NCI-H187 treated with DMSO at 0.1 percent for 48 hours (cell line): Measurements from ENCODE around the gene VPS39.

Experiments used
- DNase-seq: peaks from one replicate; lab custom pipeline; 2025; lab: John Stamatoyannopoulos, UW

The VPS39 gene

GRCh38 chr15:42198516-42198915 lies 9.6 kb downstream of the VPS39 start:
- DNase-seq = no peak

DNA sequence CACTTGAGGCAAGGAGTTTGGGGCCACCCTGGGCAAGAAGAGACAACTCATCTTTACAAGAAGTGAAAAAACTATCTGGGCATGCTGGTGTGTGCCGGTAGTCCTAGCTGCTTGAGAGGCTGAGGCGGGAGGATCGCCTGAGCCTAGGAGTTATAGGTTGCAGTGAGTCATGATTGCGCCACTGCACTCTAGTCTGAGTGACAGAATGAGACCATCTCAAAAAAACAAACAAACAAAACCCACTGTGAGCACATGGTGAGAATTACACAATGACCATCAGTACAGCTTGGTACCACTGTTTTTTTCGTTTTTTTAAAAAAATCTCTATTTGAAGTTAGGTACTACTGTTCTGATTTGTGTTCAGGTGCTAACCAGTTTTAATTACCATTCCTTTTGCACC lies 13.6 kb downstream of the VPS39 start:
- no peak for DNase-seq

- no peak for DNase-seq
These were observed 14.7 kb downstream of the VPS39 start for GRCh38 chr15:42193383-42193782.

DNA sequence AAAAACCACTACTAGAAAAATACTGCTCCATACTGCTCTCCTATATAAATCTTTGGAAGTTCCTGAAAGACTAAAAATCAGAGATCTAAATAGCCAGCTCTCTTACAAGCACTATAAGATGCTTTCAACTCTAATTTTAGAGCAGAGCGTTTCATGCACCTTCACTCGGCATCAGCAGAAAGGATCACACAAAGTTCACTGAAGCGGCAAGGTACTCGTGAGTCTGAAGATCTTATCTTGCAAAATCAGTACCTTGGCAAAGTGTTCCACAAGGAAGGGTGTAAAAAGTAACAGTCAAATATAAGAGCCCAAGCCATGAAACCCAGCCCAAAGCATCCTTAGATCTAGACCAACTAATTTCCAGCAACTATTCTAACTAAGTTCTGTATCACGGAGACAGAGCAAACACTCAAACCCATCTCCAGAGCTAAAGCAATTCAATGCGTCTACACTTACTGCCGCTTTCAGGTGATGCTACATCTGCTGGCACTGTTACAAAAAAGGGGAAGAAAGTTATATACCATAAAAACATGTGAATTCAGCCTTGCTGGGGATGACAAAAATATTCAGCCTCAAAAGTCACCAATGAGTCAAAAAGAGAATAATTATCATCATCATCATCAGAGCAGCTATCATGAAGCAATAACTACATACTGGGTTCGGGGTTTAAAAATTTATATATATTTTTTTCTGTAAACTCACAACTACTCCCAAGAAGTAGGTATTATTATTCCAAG lies 16.3 kb downstream of the VPS39 start:
- no peak for DNase-seq

DNA sequence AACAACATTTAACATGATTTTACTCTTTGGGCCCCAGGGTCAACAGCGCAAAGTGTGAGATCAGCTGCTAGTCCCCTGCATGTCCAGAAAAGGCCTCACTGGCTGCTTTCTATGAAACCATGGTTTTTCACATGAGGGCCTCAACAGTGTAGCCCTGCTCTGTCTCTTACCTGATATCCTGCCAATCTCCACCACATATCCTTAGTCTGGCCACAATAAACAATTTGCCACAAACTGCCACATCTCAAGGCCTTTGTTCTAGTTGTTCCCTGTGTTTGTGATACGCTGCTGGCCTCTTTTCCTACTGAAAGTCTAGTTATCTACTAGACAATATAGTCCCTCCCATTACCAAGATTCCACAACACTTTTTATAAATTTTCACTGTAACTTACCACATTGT lies 17.7 kb downstream of the VPS39 start:
- DNase-seq = no peak

DNA sequence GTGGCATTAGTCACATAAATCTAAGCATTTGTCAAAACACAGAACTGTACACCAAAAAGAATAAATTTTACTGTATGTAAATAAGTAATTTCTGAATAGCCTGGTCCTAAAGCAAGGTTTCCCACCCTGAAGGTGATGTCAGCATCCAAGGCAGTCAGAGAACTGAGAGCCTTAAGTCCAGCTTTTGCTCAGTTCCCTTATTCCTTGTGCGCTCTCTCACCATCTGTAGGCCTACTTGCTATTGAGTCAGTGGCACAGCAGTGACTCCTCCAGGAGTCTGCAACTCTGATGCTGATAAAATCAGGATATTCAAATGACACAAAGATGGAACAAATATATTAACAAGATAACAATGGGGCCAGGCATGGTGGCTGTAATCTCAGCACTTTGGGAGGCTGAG lies 22.3 kb downstream of the VPS39 start:
- no peak for DNase-seq

- DNase-seq = no peak
These were observed 23.4 kb downstream of the VPS39 start for GRCh38 chr15:42184736-42185135.

- DNase-seq = no peak
These were observed 23.8 kb downstream of the VPS39 start for GRCh38 chr15:42184296-42184695.

GRCh38 chr15:42182961-42183360 lies 25.1 kb downstream of the VPS39 start:
- DNase-seq = no peak

GRCh38 chr15:42182328-42182886 lies 25.7 kb downstream of the VPS39 start:
- DNase-seq = no peak

DNA sequence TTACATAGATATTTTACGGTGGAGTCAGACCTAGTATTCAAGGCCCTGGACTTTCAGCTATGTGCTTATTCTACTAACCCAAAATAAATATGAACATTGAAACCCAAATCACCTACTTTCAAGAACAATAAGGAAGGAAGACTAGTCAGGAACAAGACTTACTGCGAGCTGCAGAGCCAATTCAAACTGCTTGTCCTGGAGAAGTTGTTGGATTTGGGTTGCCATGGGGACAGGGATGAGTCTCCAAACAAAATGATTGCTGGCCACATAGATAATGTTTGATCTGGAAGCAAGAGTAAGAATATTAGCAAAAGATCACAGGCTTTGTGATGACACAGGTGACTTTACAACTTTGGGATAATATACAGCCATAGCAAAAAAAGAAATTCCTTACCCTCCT lies 30.0 kb downstream of the VPS39 start:
- DNase-seq = no peak

GRCh38 chr15:42175671-42176070 lies 32.4 kb downstream of the VPS39 start:
- no peak for DNase-seq

GRCh38 chr15:42172475-42172874 lies 35.6 kb downstream of the VPS39 start:
- DNase-seq = no peak

DNA sequence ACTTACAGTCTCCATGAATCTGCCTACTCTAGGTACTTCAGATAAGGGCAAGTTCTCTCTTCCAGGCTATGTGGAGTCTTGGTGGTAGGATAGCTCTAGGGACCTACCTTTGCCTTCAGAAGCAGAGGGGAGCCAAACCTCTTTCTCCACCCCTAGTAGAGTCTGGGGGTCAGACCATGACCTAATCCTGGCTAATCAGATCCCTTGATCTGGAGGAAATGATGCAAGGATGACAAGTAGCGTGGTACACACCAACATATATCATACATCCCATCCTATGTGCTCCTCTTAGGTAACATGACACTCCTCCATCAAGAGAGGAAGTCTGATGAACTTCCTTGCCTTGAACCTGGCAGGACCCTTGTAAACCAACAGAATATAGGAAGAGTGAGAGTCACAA lies 36.3 kb downstream of the VPS39 start:
- no peak for DNase-seq

DNA sequence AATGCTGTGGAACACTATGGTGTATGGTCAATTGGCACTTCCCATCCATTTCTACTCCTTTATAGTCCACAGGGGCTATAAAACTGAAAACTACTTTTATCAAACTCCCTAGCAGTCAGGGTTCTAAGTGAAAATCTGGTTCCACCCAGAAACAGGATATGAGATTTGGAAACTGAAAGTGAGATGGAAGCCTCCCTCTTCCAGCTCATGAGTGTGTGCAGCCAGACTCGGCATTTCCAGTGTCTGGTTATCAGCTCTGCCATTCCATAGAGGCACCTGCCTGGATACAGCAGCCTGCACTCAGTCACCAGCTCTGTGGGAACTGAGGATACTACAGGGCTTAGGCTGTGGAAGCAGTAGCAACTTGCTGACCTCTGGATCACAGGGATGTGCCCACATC lies 37.0 kb downstream of the VPS39 start:
- no peak for DNase-seq

GRCh38 chr15:42166225-42166940 lies 41.7 kb downstream of the VPS39 start:
- no peak for DNase-seq

- no peak for DNase-seq
These were observed 43.0 kb downstream of the VPS39 start for GRCh38 chr15:42165106-42165505.

GRCh38 chr15:42163947-42164550 lies 44.1 kb downstream of the VPS39 start:
- DNase-seq = no peak

- DNase-seq = no peak
These were observed 44.8 kb downstream of the VPS39 start for GRCh38 chr15:42163291-42163690.

GRCh38 chr15:42160136-42160535 lies 48.0 kb downstream of the VPS39 start:
- no peak for DNase-seq

DNA sequence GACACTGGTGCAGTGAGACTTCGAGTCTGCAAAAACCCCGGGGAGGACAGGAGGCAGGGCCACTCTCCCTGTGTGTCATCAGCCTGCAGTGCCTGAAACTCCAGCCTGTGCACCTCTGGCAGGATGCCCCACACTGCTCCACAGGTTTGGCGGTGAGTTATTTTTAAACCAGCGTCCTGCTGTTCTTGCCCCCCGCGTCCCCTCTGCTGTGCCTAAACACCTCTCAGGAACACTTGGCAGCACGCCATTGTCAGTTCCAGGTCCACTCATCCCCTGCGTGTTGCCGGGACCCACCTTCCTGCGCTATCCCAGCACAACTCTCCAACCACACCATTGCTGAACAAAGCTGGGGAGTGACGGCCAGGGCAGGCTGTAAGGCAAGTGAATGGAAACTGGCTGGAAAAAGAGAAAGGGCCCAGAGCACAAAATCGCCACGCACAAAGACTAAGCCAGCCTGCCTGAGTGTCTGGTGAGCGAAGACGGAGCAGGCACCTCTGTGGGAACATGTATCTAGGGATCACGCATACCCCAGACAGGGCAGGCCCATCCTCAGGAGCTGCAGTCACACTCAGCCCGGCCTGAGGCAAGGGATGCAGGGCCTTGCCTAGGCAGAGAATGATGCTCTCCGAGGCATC lies 48.6 kb downstream of the VPS39 start:
- no peak for DNase-seq

DNA sequence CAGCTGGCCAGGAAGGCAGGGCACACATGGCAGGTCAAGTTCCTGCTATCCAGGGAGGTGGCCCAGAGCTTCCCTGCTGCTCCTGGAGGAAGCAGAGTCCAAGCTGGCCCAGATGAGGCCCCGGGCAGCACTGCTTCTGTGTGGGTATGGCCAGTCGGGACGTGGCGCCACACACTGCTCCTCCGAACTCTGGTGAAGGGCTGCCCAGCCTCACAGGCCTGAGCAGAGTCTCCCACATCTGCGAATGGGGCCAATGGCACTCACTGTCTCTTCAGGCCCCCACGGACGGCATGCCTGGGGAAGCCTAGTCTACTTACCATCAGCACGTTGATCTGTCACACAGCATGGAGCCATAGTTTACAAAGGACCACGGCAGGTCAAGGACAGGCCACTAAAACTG lies 49.2 kb downstream of the VPS39 start:
- DNase-seq = no peak
